Measurements from ENCODE around the gene MARCHF5.
"Not testable (repeated sequence)": the region's sequence is repeated elsewhere in the genome, so short reads cannot be mapped to it uniquely, and the experiment has no call there.

The MARCHF5 gene

DNA sequence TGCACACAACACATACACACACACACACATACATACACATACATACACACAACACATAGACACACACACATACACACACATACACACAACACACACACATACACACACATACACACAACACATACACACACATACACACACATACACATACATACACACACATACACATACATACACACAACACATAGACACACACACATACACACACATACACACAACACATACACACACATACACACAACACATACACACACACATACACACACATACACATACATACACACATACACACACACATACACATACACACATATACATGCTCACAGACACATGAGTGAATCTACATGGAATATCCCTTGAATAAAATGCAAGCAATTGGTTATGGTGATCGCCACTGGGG lies 102.2 kb downstream of the MARCHF5 start:
- DNase-seq: not testable (repeated sequence)

DNA sequence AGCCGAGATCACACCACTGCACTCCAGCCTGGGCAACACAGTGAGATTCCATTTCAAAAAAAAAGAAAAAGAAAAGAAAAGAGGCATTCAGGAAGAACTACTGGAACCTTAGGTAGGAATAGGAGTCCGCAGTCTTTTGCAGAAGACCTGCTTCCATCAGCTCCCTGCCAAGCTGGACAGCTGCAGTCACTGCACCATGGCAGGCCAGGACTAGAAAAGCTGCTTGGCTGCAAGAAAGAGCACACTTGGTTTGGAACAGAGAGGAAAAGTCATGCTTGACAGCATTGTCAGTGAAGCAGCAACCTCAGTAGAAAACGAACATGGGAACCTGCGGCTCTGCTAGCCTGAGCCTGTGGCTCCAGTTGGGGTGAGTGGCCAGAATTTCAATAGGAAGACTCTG lies 104.3 kb downstream of the MARCHF5 start:
- no peak for DNase-seq

DNA sequence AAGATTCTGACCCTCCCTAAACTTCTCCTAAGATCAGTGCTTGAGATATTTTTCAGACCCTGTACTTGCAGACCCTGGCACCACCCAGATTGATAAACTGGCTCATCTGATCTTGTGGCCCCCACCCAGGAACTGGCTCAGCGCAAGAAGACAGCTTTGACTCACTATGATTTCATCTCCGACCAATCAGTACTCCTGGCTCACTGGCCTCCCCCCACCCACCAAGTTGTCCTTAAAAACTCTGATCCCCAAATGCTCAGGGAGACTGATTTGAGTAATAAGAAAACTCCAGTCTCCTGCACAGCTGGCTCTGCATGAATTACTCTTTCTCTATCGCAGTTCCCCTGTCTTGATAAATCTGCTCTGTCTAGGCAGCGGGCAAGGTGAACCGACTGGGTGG lies 111.3 kb downstream of the MARCHF5 start:
- not testable (repeated sequence) for DNase-seq

Measured in stimulated activated CD4-positive, alpha-beta T cell treated with anti-CD3 and anti-CD28 coated beads, Interleukin-4, amount 100 ng/mL, for 24 hours (primary cell).